Retinal pigment epithelial cell (primary cell): ENCODE results near the gene PTPRN2.

ENCODE experiments used
- DNase-seq: peaks from one replicate; pipeline ENCODE4 v3.0.0-alpha.2; 2010; ENCODE audit warnings: low read depth
- H3K4me3 ChIP-seq: 2 replicates; pipeline ENCODE4 v1.5.1; 2011; ENCODE audit warnings: mild to moderate bottlenecking, low read length, control low read depth, moderate library complexity
- TF ChIP-seq, protein P1 (sequence below): conservative IDR thresholded peaks from 2 replicates; pipeline ENCODE4 v1.5.1; 2011; ENCODE audit warnings: low read depth, low read length, control low read depth, inconsistent platforms

The PTPRN2 gene

DNA sequence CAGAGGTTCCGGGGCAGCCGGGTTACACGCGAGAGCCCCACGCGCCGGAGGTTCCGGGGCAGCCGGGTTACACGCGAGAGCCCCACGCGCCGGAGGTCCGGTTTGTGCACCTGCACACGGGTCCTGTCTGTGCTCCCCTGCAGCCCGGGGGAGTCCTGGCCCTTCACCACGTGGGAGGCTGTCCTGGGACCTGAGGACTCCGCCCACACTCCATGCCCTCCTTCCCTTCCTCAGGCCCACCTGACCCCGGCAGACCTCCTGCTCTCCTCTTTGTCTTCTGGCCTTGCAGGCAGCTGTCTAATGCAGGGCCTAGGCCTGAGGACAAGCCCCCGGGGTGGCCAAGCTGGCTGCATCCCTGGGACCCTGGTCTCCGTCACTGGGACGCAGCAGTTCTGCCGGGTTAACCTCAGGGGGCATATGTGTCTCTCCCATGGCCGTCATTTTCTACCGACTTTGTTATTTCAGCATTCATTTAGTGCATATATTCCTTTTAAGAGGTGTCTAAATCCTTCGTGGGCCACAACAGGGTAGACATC lies 876.2 kb downstream of the PTPRN2 start:
- TF ChIP-seq, protein P1, sequence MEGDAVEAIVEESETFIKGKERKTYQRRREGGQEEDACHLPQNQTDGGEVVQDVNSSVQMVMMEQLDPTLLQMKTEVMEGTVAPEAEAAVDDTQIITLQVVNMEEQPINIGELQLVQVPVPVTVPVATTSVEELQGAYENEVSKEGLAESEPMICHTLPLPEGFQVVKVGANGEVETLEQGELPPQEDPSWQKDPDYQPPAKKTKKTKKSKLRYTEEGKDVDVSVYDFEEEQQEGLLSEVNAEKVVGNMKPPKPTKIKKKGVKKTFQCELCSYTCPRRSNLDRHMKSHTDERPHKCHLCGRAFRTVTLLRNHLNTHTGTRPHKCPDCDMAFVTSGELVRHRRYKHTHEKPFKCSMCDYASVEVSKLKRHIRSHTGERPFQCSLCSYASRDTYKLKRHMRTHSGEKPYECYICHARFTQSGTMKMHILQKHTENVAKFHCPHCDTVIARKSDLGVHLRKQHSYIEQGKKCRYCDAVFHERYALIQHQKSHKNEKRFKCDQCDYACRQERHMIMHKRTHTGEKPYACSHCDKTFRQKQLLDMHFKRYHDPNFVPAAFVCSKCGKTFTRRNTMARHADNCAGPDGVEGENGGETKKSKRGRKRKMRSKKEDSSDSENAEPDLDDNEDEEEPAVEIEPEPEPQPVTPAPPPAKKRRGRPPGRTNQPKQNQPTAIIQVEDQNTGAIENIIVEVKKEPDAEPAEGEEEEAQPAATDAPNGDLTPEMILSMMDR: no peak
- no peak overlapping the region for H3K4me3 ChIP-seq
- no peak for DNase-seq

DNA sequence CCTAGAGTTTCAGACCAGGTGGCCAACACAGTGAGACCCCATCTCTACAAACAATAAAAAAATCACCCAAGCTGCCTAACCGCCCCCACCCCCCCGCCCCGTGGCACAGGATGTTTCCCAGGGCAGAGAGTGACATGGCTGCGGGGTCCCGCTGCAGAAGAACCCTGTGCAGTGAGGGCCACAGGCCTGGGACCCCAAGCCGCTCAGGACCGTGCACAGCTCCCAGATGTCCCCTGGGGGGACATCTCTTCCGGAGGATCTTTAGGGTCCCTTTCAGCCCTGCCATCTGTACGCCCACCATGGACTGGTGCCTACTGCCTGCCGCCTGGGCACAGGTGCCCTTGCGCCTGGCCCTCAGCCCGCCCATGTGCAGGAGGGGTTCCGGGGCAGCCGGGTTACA lies 877.2 kb downstream of the PTPRN2 start:
- no peak overlapping the region for H3K4me3 ChIP-seq
- DNase-seq: no peak
- TF ChIP-seq, protein P1: no peak

DNA sequence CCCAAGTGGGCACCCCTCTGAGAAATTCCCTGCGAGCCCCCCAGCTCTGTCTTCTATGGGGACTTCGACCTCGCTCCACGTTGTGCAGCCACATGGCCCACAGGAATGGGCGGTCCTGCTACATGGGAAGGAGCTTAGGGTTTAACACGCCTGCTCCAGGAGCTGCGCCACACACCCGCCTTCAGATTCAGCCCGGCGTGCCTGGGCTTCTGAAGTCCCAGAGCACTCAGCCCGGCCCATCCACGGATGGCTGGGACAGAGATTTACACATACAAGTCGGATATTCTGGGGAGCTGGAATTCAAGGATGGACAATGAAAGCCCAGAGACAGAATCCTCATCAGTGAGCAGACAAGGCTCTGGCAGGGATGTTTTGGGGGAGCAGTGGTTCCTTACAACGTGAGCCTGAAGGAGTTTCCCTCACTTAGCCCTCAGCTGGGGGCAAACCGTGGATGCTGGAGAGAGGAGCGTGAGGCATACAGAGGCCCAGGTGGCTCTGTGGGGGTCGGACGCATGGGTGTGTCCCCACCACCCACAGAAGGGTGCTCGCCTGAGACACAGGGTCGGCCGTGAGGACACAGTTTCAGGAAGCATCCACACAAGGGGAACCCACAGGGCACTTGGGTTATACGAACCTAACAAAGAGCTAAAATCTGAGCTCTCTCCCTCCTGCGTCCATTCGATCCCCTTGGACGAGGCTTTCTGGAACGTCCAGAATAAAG lies 877.9 kb downstream of the PTPRN2 start:
- TF ChIP-seq, protein P1: no peak
- H3K4me3 ChIP-seq: no peak overlapping the region

DNA sequence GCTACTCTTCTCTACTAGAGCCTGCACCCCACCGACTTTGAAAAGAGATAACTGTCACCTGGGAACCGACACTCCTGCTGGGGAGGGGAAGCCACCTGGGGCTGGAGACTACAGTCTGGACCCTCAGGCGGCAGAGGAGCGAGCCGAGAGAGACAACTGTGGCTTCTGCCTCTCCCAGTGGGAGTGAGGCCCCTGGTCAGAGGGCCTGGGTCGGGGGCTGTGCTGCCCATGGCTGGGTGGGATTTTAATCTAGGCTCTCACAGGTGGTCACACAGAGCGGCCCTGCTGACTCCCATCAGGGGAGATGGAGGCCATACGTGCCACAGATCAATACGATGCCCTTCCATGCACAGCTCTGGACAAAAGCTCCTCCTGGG lies 878.7 kb downstream of the PTPRN2 start:
- DNase-seq: no peak
- TF ChIP-seq, protein P1: no peak
- H3K4me3 ChIP-seq: no peak overlapping the region

More for the DNA sequence above, 877.9 kb downstream of the PTPRN2 start:
- no peak for DNase-seq

DNA sequence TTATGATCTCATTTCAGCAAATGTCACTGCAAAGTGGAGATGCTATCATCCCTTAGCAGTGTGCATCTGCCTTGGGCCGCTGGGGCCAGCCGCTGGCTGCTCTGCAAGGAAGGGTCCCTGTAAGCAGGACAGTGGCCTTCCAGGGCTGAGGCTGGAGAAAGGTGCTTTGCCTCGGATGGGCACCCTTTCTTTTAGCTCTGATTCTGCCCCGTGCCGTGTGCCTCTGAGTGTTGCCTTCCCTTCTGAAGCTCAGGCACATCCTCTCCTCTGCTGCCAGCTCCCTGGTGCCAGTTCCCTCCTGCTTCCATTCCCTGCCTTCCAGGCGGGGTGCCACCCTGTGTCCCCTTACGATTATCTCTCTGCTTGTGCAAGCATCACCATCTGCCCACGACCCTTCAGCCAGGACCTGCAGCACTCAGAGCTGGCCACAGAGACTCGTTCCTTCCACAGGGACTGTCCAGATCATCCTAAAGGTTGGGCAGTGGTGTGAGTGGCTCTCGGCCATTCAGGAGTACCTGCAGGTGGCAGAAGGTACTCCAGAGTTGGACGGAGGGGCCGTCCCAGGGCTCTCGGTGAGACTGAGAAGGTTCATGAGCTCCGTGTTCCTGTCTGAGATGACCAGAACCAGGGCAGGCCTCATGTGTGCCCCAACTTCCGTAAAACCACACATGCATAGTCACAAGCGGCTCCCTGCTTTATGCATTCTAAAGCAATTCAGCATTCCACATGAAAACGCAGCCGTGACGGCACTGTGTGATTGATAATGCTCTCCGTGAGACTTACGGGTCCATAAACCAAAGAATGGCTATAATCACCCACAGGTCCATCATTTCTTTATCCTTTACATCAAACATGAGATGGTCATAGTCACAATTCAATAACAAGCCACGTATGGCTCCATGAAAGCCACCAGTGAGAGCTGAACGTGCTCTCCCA lies 879.4 kb downstream of the PTPRN2 start:
- no peak for DNase-seq
- TF ChIP-seq, protein P1: no peak
- no peak overlapping the region for H3K4me3 ChIP-seq

DNA sequence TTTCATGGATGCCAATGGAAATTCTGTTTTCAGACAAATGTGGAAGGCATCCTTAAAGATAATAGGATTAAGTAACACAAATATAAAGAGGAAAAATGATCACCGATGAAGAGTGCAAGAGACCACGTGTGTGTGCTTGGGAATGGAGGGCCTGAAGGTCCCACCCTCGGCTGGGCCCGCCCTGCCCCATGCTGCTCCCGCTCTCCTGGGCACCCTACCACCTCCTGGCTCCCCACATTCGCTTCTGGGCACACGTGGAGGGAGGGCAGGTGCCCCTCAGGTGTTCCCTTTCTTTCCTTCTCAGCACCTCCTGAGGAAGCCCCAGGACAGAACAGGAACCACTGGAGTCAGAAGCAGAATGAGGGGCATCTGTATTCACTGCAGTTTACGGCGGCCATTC lies 883.3 kb downstream of the PTPRN2 start:
- no peak for DNase-seq
- TF ChIP-seq, protein P1: no peak
- H3K4me3 ChIP-seq: no peak overlapping the region
